Testis (tissue), 3 donors: ENCODE results near the gene TPSG1. TPM values are rescaled to one million over a fixed set of nuclear protein-coding genes. Genes with fewer than 3 reads are reported as not detected.
A peak's percentile ranks its signal among the peaks of the same experiment; 100 is the strongest.

Experiments
- DNase-seq: peaks from one replicate; pipeline ENCODE4 v3.0.0-alpha.2; 2019
- H3K27ac ChIP-seq, 2 donors: fragments of 200-600 bp; sonication (generic); one replicate each; pipeline ENCODE4 v1.5.1; 2019
- H3K27me3 ChIP-seq: fragments of 200-600 bp; sonication (generic); one replicate; pipeline ENCODE4 v1.5.1; 2019
- H3K36me3 ChIP-seq: fragments of 200-600 bp; sonication (generic); one replicate; pipeline ENCODE4 v1.5.1; 2017; ENCODE audit warnings: low read depth; ENCODE audit errors: missing control alignments
- H3K4me1 ChIP-seq: fragments of 200-600 bp; sonication (generic); one replicate; pipeline ENCODE4 v1.5.1; 2019
- H3K4me3 ChIP-seq, 2 donors: fragments of 200-600 bp; sonication (generic); one replicate each; pipeline ENCODE4 v1.5.1; 2017 to 2019
- H3K9me3 ChIP-seq: fragments of 200-600 bp; sonication (generic); one replicate; pipeline ENCODE4 v1.5.1; 2017
- POLR2A ChIP-seq: fragments of 450-650 bp; IDR thresholded peaks from one replicate; pipeline ENCODE4 v1.6.1; 2017; ENCODE audit warnings: antibody characterized with exemption, mild to moderate bottlenecking, moderate library complexity
- WGBS, 2 donors: methylation state at CpG; one replicate each; pipeline ENCODE4 v1.1.5; 2018; 5-methylcytosine and 5-hydroxymethylcytosine counted together
- intact Hi-C: fragments of 100-400 bp; cut with DNase I; formaldehyde crosslinking; loops from one replicate; pipeline ENCODE4 v1.15.1; 2023; ENCODE audit warnings: low total_unique reads
- polyA plus RNA-seq: library from polyadenylated mRNA; stranded (reverse); fragments of 350-450 nt; fragmentation: Illumina TruSeq; extraction: RNeasy Lipid Tissue Mini Kit (QIAGEN cat#74804); gene quantifications from one replicate; pipeline ENCODE4 v1.2.3, GENCODE V29; 2014; ENCODE audit warnings: low read depth, low replicate concordance; ENCODE audit not compliant: insufficient read depth
- total RNA-seq, 2 donors: library from RNA; depleted of rRNA; stranded (reverse); fragments of >200 nt; gene quantifications; one replicate each; pipeline ENCODE4 v1.2.3, GENCODE V29; 2016
- TF ChIP-seq, protein P1 (sequence below), 3 experiments: fragments of 450-650 bp in 2 of 3; fragments of 200-600 bp in 1 of 3; sonication (generic) in 1 of 3; IDR thresholded peaks; one replicate each; pipeline ENCODE4 v1.5.1; 2016 to 2019; ENCODE audit warnings: antibody characterized with exemption in 3 of 3, mild to moderate bottlenecking in 2 of 3, moderate library complexity in 1 of 3

TPSG1 gene
- total and polyA plus RNA-seq, 3 donors from 2014 or later, result 1.2 TPM; not detected in 2

- 52 to 56% methylated on average over 23 to 39 of the region's 39 CpGs for WGBS, 2 donors
- peak overlapping the region; percentile 39 to 66 for H3K27ac ChIP-seq
- no peaks in the 10 kb centered on the region for H3K36me3 ChIP-seq
- no peaks in the 10 kb centered on the region for H3K9me3 ChIP-seq
- TF ChIP-seq, protein P1, sequence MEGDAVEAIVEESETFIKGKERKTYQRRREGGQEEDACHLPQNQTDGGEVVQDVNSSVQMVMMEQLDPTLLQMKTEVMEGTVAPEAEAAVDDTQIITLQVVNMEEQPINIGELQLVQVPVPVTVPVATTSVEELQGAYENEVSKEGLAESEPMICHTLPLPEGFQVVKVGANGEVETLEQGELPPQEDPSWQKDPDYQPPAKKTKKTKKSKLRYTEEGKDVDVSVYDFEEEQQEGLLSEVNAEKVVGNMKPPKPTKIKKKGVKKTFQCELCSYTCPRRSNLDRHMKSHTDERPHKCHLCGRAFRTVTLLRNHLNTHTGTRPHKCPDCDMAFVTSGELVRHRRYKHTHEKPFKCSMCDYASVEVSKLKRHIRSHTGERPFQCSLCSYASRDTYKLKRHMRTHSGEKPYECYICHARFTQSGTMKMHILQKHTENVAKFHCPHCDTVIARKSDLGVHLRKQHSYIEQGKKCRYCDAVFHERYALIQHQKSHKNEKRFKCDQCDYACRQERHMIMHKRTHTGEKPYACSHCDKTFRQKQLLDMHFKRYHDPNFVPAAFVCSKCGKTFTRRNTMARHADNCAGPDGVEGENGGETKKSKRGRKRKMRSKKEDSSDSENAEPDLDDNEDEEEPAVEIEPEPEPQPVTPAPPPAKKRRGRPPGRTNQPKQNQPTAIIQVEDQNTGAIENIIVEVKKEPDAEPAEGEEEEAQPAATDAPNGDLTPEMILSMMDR (IDR thresholded peaks at IDR 0.05), result no peak
- no peak for TF ChIP-seq POLR2A
- intact Hi-C loops, result no loop called here
- no peaks in the 10 kb centered on the region for H3K27me3 ChIP-seq
- H3K4me3 ChIP-seq, result no peak overlapping the region
- DNase-seq, result no peak
- H3K4me1 ChIP-seq, result peaks cover 26% of the 10 kb centered on the region
Observed at GRCh38 chr16:1181404-1182315, 43.4 kb downstream of the TPSG1 start.

DNA sequence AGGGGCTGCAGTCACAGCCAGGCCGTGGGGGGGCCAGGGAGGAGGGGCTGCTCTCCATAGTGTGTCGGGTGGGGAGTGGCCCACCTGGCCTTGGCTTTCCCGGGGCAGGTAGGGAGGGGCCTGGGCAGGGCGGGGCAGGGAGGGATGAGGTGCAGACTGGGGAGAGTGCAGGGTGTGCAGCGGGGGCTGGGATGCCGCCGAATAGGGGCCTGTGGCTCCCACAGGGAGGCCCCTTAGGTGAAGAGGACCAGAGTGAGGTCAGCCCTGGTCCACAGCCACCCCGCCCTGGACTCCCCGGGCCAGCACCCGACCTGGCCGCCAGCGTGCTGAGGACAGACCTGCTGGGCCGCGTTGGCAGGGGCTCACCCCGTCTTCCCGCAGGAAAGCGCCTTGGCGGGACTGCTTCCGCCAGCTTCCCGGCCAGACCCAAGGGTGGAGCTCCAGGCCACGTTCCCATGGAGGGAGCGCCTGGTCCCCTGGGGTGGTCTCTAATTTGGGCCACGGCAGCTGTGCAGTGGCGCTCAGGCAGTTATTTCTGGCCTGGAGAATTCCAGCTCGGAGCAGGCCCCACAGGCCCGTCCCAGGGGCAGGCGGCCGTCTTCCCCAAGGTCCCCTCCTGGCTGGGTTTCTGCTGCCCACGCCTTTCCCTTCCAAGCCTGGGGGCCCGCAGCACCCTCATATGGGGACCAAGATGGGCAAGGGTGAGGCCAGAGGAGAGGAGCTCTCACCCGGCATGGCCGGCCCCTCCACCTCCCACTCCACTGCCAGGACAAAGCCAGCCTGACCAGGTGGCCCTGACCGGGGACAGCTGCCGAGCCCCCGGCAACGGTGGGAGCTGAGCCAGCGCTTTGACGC lies 44.3 kb downstream of the TPSG1 start:
- TF ChIP-seq, protein P1 (IDR thresholded peaks at IDR 0.05), result no peak
- no peak for TF ChIP-seq POLR2A
- H3K27me3 ChIP-seq, result no peaks in the 10 kb centered on the region
- H3K4me1 ChIP-seq, result peaks cover 26% of the 10 kb centered on the region

DNA sequence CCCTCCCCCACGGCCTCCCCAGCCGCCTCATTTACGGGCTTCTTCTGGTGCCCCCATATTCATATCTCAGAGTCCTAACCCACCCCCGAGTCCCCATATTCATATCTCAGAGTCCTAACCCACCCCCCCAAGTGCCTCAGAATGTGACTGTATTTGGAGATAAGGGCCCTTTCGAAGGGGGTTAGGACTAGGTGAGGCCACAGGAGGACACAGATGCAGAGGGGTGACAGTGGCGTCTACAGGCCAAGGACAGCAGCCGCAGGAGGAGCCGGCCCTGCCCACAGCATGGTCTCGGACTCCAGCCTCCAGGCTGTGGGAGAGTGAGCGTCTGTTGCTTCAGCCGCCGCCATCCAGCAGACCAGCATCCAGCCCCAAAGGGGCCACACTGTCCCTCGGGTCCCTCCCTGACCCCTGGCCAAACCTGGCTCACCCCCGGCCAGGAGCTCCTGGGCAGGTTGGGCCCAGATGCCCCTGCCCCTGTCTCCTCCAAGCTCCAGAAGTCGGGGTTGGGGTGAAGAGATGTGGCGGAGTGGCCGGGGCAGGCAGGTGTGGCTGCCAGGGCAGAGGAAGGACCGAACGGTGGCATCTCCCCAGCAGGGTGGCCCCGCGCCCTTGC lies 46.7 kb downstream of the TPSG1 start:
- H3K27me3 ChIP-seq, result no peaks in the 10 kb centered on the region
- no peaks in the 10 kb centered on the region for H3K9me3 ChIP-seq
- H3K36me3 ChIP-seq, result no peaks in the 10 kb centered on the region
- H3K4me1 ChIP-seq, result peaks cover 33% of the 10 kb centered on the region
- no peak overlapping the region for H3K27ac ChIP-seq
- intact Hi-C loops, result no loop called here
- no peak overlapping the region for H3K4me3 ChIP-seq
- no peak for DNase-seq
- TF ChIP-seq, protein P1 (IDR thresholded peaks at IDR 0.05), result no peak
- no peak for TF ChIP-seq POLR2A
- WGBS, 2 donors, result 69 to 81% methylated on average over 19 to 21 of the region's 21 CpGs

More for the DNA sequence above, 44.3 kb downstream of the TPSG1 start:
- Histone ChIP-seq H3K4me3 (no peak overlapping the region), H3K27ac (peak overlapping the region; percentile 39 to 66), H3K9me3 (no peaks in the 10 kb centered on the region), H3K36me3 (no peaks in the 10 kb centered on the region)
- intact Hi-C loops, result no loop called here
- DNase-seq, result peak; percentile 38
- WGBS, 2 donors, result 58 to 59% methylated on average over 11 to 35 of the region's 38 CpGs

DNA sequence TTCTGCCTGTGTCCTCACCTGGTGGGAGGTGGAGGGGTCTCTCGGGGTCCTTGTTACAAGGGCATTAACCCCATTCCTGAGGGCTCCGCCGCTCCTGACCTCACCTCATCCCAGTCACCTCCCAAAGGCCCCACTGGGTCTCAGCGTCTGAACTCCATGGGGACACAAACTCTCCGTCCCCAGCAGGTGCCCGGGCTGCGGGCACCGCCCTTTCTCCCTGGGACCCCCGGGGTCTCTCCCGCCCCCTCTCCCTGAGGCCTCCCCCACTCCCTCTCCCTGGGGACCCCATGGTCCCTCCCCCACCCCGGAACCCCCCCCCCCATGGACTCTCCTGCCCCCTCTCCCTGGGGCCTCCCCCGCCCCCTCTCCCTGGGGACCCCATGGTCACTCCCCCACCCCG lies 47.3 kb downstream of the TPSG1 start:
- 83 to 93% methylated on average over 8 to 11 of the region's 13 CpGs for WGBS, 2 donors
- Histone ChIP-seq H3K4me1 (peaks cover 30% of the 10 kb centered on the region), H3K36me3 (no peaks in the 10 kb centered on the region), H3K9me3 (no peaks in the 10 kb centered on the region), H3K27me3 (no peaks in the 10 kb centered on the region), H3K27ac (no peak overlapping the region), H3K4me3 (no peak overlapping the region)
- TF ChIP-seq, protein P1 (IDR thresholded peaks at IDR 0.05), result no peak
- no peak for TF ChIP-seq POLR2A
- intact Hi-C loops, result no loop called here
- no peak for DNase-seq
